KBM-7 (cell line): Measurements from ENCODE around the gene RPH3AL.

Experiments
- DNase-seq: peaks from one replicate; pipeline ENCODE4 v3.0.0-alpha.2; 2015
- in situ Hi-C: fragments of 300-500 bp; cut with MboI; formaldehyde crosslinking; loops from 2 replicates; pipeline ENCODE4 v1.14.3; 2020; ENCODE audit warnings: low sequenced_read_pairs, low pct_unique_long_range_greater_than_20kb, mixed read lengths

The RPH3AL gene

DNA sequence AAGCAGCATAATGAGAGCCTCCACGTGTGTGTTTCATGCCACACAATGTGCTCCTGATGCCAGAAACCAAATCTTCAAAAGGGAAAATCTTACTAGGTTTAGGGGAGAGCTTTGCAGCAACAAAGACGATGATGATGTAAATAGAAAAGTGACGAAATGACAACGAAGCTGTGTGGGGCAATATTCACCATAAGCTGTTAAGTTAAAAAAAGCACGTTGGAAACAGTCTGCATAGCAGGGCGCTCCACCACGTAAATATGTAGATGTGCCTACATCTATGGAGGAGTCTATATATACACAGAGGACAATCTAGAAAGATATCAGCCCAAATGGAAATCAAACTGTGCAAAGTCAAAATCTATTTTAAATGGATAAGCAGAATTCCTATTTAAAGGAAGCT lies 61.0 kb downstream of the RPH3AL start:
- in situ Hi-C loops, result no loop called here
- no peak for DNase-seq

DNA sequence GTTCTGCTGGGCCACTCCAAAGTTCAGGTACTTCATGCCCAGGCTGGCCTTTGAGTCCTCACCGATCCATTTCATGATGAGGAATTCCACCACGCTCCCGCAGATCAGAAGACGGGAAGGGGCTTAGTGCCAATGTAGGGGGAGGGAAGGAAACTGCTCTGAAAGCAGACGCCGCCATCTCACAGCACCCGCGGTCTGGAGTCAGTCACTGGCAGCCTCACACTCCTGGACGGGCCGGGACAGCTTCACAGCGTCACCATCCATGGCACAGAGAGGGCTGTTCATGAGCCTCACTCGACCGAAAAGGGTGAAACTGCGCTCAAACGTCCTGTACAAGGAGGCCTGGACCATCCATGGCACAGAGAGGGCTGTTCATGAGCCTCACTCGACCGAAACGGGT lies 62.0 kb downstream of the RPH3AL start:
- DNase-seq, result no peak
- in situ Hi-C loops, result no loop called here

DNA sequence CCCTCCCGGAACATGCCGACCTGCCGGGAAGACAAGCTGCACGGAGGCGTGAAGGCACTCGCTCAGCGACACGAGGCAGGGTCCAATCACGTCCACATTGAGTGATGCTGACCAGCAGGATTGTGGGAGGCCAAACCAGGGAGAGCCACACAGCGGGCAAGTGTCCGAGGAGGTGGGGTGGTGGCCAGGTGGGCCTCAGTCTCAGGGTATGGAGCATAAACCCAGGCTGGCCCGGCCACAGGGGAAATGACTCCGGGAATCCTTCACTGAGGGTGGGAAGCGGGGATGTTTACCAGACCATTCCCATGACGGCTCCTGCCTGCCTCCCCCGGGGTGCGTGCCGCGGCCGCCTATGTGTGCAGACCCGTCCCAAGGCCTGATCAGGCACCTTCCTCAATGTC lies 62.5 kb downstream of the RPH3AL start:
- in situ Hi-C loops, result no loop called here
- no peak for DNase-seq

DNA sequence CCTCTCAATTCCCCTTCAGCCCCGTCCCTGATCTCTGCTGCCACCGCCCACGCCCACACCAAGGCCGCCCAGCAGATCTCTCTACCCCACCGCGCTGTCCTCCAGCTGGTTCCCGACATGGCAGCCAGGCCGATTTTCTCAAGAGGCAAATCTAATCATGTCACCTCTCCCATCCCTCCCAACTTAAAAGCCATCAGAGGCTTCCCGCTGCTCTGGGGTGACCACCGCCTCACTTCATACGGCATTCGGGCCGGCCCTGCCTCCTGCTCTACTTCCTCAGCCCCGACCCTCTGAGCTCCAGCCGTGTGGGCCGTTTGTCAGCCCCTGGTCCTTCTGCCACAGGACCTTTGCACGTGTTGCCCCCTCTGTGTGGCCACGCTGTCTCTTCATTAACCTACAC lies 63.2 kb downstream of the RPH3AL start:
- DNase-seq, result no peak

GRCh38 chr17:288802-289356 lies 63.7 kb downstream of the RPH3AL start:
- in situ Hi-C loops, result no loop called here
- no peak for DNase-seq

More for the DNA sequence above, 63.2 kb downstream of the RPH3AL start:
- in situ Hi-C loops, result no loop called here

GRCh38 chr17:286571-286970 lies 66.0 kb downstream of the RPH3AL start:
- in situ Hi-C loops, result no loop called here
- no peak for DNase-seq

GRCh38 chr17:285751-286422 lies 66.7 kb downstream of the RPH3AL start:
- DNase-seq, result no peak
- in situ Hi-C loops, result no loop called here

- in situ Hi-C loops, result no loop called here
Measured at GRCh38 chr17:284676-285355, 67.8 kb downstream of the RPH3AL start.

DNA sequence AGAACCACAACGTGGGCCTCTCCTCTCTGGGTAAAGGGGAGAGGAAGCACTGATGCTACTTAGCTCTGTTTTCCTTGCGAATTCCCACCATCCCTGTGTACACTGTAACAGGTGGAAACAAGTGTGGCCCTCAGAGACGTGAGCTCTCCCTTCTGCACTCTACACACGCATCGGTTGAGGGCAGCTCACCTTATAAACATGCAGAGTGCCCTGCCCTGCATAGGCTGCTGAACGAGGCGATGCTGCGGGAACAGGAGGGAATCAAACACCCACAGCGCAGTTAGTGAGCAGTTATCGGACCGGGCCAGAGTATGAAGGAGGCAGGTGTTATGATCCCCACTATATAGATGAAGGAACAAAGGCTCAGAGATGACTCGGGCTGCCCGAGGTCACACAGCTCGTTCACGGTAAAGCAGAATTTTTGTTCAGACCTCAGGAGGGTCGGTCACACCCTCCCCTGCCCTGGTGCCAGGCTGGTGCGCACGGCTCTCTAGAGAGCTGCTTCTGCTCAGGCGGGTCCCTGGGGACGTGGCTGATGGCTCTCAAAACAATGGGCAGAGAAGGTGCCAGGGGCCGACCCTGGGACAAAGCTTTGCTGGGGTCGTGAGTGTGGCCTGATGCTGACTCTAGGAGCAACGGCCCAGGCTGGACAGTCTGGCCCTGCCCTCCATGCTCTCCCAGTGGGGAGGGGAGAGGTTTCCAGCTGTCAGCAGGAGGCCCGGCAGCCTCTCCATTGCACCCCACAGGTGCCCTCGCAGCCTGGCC lies 68.5 kb downstream of the RPH3AL start:
- no peak for DNase-seq
- in situ Hi-C loops, result no loop called here

More at GRCh38 chr17:284676-285355, 67.8 kb downstream of the RPH3AL start:
- no peak for DNase-seq

DNA sequence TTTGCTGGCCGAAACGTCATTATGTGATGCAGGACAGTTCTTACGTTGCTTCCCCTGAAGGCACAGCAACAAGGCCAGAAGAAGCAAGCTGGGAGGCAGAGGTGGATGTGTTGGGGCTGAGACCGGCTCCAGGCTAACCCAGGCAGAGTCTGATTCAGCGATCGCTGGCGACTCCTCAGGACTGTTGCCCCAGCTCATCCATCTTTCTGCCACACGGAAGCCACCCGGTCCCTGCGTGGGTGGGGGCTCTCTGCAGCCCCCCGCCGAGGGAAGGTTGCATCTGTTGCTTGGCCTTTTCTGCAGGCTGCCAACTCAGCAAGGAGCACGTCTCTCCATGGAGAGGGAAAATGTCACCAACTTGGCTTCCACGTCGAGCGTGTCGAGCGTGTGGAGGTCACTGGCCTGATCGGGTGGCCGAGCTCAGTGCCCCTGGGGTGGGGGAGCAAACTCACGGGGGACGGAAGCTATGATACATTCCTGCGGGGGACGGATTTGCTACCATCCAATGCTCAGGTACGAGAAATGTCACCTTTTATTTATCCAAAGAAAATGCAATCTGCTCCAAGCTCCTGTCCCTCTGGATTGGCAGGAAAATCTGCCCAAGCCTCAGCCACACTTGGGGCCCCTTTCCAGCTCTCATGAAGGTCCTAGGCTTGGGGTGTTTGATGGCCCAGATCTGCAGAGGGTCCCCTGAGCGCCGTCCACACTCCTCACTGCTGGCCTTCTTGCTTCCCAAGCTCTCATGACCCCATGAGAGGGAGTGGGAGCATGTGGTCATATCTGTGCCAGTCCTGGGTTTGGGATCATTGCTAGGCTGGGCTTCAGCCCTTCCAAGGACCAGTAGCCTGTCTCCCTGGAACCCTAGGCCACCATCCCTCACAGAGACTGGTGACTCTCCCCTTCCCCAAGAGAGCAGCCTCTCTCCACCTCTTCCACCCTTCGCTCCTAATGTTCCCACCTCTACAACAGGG lies 69.4 kb downstream of the RPH3AL start:
- in situ Hi-C loops, result no loop called here
- DNase-seq, result no peak

DNA sequence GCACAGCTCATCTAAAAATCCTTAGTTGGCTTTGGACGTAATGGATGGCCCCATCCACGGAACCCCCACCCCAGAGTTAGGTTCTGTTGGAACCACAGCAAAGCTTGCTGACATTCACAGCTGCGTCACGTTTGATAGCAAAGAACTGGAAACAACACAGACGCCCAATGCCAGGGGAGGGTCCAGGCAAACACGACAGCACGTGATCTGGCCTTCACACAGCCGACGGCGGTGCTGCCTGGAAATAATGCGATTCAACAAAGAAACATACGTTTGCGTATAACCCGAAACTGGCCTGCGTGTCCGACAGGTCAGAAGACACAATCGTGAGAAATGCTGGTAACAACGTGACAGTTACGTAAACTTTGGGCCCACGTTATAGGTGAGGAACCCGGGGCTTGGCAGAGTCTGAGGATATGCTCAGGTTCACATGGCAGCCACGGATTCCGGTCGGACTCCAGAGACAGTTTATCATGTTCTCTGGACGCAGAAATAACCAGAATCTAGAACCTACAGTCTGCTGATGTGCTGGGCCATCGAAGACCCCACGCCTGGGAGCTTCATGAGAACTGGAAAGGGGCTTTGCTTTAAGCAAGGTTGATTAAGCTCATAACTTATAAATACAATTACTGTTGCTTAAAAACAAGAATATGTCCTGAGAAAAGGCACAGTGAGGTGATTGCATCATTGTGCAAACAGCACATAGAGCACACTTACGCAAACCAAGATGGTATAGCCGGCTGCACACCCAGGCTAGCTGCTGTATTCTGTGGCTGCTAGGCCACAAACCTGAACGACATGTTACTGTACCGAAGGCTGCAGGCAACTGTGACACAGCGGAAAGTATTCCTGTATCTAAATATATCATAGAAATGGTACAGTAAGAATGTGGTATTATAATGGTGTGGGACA lies 70.4 kb downstream of the RPH3AL start:
- in situ Hi-C loops, result no loop called here
- no peak for DNase-seq

GRCh38 chr17:281365-281999 lies 71.1 kb downstream of the RPH3AL start:
- DNase-seq, result no peak
- in situ Hi-C loops, result no loop called here

GRCh38 chr17:280901-281300 lies 71.7 kb downstream of the RPH3AL start:
- in situ Hi-C loops, result no loop called here
- DNase-seq, result no peak

DNA sequence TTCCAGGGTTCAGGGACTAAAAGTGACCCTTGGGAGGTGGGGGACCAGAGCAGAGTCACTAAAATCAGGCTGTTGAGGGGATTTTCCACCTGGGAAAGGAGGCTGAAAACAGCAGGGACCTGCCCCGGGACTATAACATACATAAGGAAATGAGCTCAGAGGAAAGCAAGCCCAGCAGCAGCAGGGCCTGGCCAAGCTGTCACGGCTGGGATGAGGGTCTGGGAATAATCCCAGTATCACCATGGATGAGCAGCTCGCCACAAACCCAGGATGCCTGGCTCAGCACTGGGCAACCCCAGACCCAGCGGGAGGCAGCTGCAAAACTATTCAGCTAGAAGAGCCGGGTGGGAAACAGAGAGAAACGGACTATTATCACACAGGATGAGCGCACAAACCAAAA lies 72.4 kb downstream of the RPH3AL start:
- in situ Hi-C loops, result no loop called here
- no peak for DNase-seq

DNA sequence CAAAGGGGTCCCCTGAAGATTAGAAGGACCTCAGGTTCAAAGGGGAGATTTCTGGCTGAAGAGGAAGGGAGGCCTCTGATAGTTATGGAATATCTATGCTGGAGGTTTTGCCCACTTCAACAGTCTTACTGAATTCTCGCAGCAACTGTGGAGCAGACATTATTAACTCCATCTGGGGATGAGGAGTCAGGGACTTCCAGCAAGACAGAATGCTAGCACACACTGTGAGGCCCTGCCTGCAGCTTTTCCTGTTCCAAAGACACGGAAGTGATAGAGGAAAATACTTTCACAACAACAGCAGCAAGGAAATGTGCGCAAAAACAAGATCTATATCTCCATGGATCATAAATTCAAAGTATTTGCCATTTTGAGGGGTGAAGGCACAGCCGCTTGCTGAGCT lies 72.8 kb downstream of the RPH3AL start:
- in situ Hi-C loops, result no loop called here
- DNase-seq, result no peak

DNA sequence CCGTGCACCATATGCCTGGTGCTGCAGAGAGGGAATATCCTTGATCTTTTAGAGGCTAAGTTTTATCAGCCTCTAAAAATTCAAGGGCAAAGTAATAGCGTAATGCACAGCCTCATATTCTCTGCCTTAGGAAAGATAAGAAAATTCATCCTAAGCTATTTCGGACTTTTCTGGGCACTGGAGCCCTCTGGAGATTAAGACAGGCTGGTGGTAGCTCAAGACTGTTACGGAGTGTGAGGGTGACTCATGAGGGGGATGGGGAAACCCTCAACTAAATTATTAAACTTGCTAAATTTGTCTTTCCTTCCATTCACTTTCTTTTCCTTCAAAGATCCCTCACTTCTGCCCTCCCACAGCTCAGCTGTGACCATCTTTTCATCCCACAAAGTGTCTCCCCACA lies 73.3 kb downstream of the RPH3AL start:
- in situ Hi-C loops, result no loop called here
- no peak for DNase-seq

- DNase-seq, result no peak
- in situ Hi-C loops, result no loop called here
Measured at GRCh38 chr17:278676-279059, 73.9 kb downstream of the RPH3AL start.
